GM13976 (cell line): ENCODE data around the gene NPTXR.

ENCODE experiments used
- DNase-seq: peaks from one replicate; pipeline ENCODE4 v3.0.0; 2012; ENCODE audit warnings: low spot score
- CTCF ChIP-seq: IDR thresholded peaks from 2 replicates; pipeline ENCODE4 v1.5.1; 2012; ENCODE audit warnings: borderline replicate concordance, mild to moderate bottlenecking; ENCODE audit not compliant: insufficient read depth; ENCODE audit errors: extremely low read depth, missing control alignments, control extremely low read depth
- in situ Hi-C: fragments of 300-500 bp; cut with MboI; formaldehyde crosslinking; loops from one replicate; pipeline ENCODE4 v1.12.0; 2022; ENCODE audit warnings: low sequenced_read_pairs, mixed read lengths, inconsistent platforms; ENCODE audit not compliant: unreplicated experiment

Gene NPTXR

GRCh38 chr22:38881464-38881871 lies 37.6 kb upstream of the NPTXR start:
- in situ Hi-C loops, result no loop called here
- TF ChIP-seq CTCF, result no peak
- no peak for DNase-seq

- in situ Hi-C loops, result loop anchor here (10.0 kb wide), 2 partner anchors 115 to 245 kb away; no protein-coding TSS in a partner anchor
- DNase-seq, result no peak
- TF ChIP-seq CTCF, result no peak
Observed at GRCh38 chr22:38879961-38880360, 36.1 kb upstream of the NPTXR start.

- no peak for TF ChIP-seq CTCF
- in situ Hi-C loops, result loop anchor here (10.0 kb wide), 2 partner anchors 116 to 246 kb away; no protein-coding TSS in a partner anchor
- DNase-seq, result no peak
Observed at GRCh38 chr22:38879108-38879729, 35.4 kb upstream of the NPTXR start.

GRCh38 chr22:38878001-38878400 lies 34.2 kb upstream of the NPTXR start:
- TF ChIP-seq CTCF, result no peak
- in situ Hi-C loops, result loop anchor here (10.0 kb wide), 2 partner anchors 117 to 247 kb away; no protein-coding TSS in a partner anchor

GRCh38 chr22:38874529-38875222 lies 30.8 kb upstream of the NPTXR start:
- no peak for TF ChIP-seq CTCF
- peak; percentile 5 for DNase-seq
- in situ Hi-C loops, result loop anchor here (10.0 kb wide), 2 partner anchors 120 to 250 kb away; no protein-coding TSS in a partner anchor

More at GRCh38 chr22:38878001-38878400, 34.2 kb upstream of the NPTXR start:
- no peak for DNase-seq

GRCh38 chr22:38873469-38874411 lies 29.9 kb upstream of the NPTXR start:
- TF ChIP-seq CTCF, result no peak
- DNase-seq, result peak; percentile 65
- in situ Hi-C loops, result loop anchor here (10.0 kb wide), 2 partner anchors 121 to 251 kb away; no protein-coding TSS in a partner anchor
